SK-N-SH (cell line): ENCODE measurements around the gene SYNE2. TPM values are rescaled to one million over a fixed set of nuclear protein-coding genes. Genes with fewer than 3 reads are reported as not detected.

Source experiments
- CTCF ChIA-PET: fragments of 300-600, 350-600 bp; formaldehyde crosslinking; extraction: SDS; loops from one replicate; lab custom pipeline; 2021; lab: Yijun Ruan, JAX
- POLR2A ChIA-PET: fragments of 350-600 bp; sonication (Branson Sonifier 250); formaldehyde crosslinking; extraction: SDS; loops from one replicate; lab custom pipeline; 2020; ENCODE audit warnings: antibody characterized with exemption, inconsistent platforms; lab: Yijun Ruan, JAX
- DNase-seq: peaks from one replicate; pipeline ENCODE4 v3.0.0; 2012
- H2AFZ ChIP-seq: fragments of 200-600 bp; sonication (generic); 2 replicates; pipeline ENCODE4 v1.8.1; 2016; ENCODE audit warnings: antibody characterized with exemption, mild to moderate bottlenecking, low read depth
- H3F3A ChIP-seq: fragments of 200-600 bp; sonication (generic); replicated peaks from 2 replicates; pipeline ENCODE3; 2016; ENCODE audit warnings: antibody characterized with exemption, mild to moderate bottlenecking; ENCODE audit not compliant: insufficient read depth
- H3K27ac ChIP-seq, 2 experiments: fragments of 200-500 bp in 1 of 2; fragments of 200-600 bp in 1 of 2; sonication (Bioruptor generic) in 1 of 2; sonication (generic), shearing (Covaris generic) in 1 of 2; 2 replicates each; pipeline versions ENCODE4 v1.5.1 to v1.6.1; 2014 to 2016; ENCODE audit warnings: low read depth in 2 of 2, inconsistent platforms in 1 of 2, low read length in 1 of 2, mild to moderate bottlenecking in 1 of 2, mixed read lengths in 1 of 2
- H3K27me3 ChIP-seq: fragments of 200-600 bp; sonication (generic), shearing (Covaris generic); 2 replicates; pipeline ENCODE4 v1.6.1; 2016; ENCODE audit warnings: mixed run types; ENCODE audit not compliant: insufficient read depth
- H3K36me3 ChIP-seq, 2 experiments: fragments of 200-500 bp in 1 of 2; fragments of 200-600 bp in 1 of 2; sonication (Bioruptor generic) in 1 of 2; sonication (generic) in 1 of 2; replicated peaks in 1 of 2; 2 replicates each; pipeline versions ENCODE3 to v1.5.1; 2014 to 2016; ENCODE audit warnings: low read length in 1 of 2, mild to moderate bottlenecking in 1 of 2; ENCODE audit not compliant: insufficient read depth in 2 of 2, control insufficient read depth in 1 of 2
- H3K4me1 ChIP-seq, 2 experiments: fragments of 200-500 bp in 1 of 2; fragments of 200-600 bp in 1 of 2; sonication (Bioruptor generic) in 1 of 2; sonication (generic), shearing (Covaris generic) in 1 of 2; 2 replicates each; pipeline versions ENCODE4 v1.5.1 to v1.6.1; 2014 to 2016; ENCODE audit warnings: low read depth in 1 of 2, low read length in 1 of 2, mixed run types in 1 of 2; ENCODE audit not compliant: insufficient read depth in 2 of 2, control insufficient read depth in 1 of 2
- H3K4me2 ChIP-seq: fragments of 200-600 bp; sonication (generic), shearing (Covaris generic); 2 replicates; pipeline ENCODE4 v1.6.1; 2017; ENCODE audit warnings: mixed run types
- H3K4me3 ChIP-seq, 2 experiments: fragments of 200-500 bp in 1 of 2; fragments of 200-600 bp in 1 of 2; sonication (Bioruptor generic) in 1 of 2; sonication (generic), shearing (Covaris generic) in 1 of 2; 2 replicates each; pipeline versions ENCODE4 v1.5.1 to v1.8.1; 2014 to 2016; ENCODE audit warnings: low read depth in 2 of 2, inconsistent platforms in 1 of 2, low read length in 1 of 2, mild to moderate bottlenecking in 1 of 2, mixed read lengths in 1 of 2, moderate library complexity in 1 of 2
- H3K79me2 ChIP-seq: fragments of 200-600 bp; sonication (generic); 2 replicates; pipeline ENCODE4 v1.8.1; 2017; ENCODE audit warnings: mild to moderate bottlenecking; ENCODE audit not compliant: insufficient read depth
- H3K9ac ChIP-seq: fragments of 200-600 bp; sonication (generic); 2 replicates; pipeline ENCODE4 v1.6.1; 2017; ENCODE audit warnings: mixed run types
- H3K9me2 ChIP-seq: fragments of 200-600 bp; sonication (generic); 2 replicates; pipeline ENCODE4 v1.6.1; 2017; ENCODE audit warnings: mixed run types
- H3K9me3 ChIP-seq: fragments of 200-600 bp; sonication (generic); 2 replicates; pipeline ENCODE4 v1.6.1; 2017; ENCODE audit warnings: mixed run types, mild to moderate bottlenecking, moderate library complexity
- H4K20me1 ChIP-seq: fragments of 200-600 bp; sonication (generic); 2 replicates; pipeline ENCODE4 v1.6.1; 2017; ENCODE audit warnings: mild to moderate bottlenecking, mixed run types; ENCODE audit not compliant: insufficient read depth
- EP300 ChIP-seq, 2 experiments: IDR thresholded peaks; 2 replicates each; pipeline versions ENCODE4 v1.4.0 to v1.6.1; 2012; ENCODE audit warnings: borderline replicate concordance in 1 of 2, low read depth in 1 of 2, low read length in 1 of 2
- EZH2phosphoT487 ChIP-seq: fragments of 200-600 bp; sonication (generic); IDR thresholded peaks from 2 replicates; pipeline ENCODE4 v1.6.1; 2017; ENCODE audit warnings: low read depth, mixed run types, mild to moderate bottlenecking, antibody characterized with exemption, moderate library complexity, borderline replicate concordance
- FOSL2 ChIP-seq: IDR thresholded peaks from 2 replicates; pipeline ENCODE4 v1.4.0; 2012; ENCODE audit warnings: low read depth, mild to moderate bottlenecking, moderate library complexity, borderline replicate concordance
- FOXJ3 ChIP-seq: sonication (generic); formaldehyde crosslinking; IDR thresholded peaks from 2 replicates; pipeline ENCODE4 v1.5.1; 2020; ENCODE audit warnings: mild to moderate bottlenecking, missing genetic modification reagents
- FOXM1 ChIP-seq: IDR thresholded peaks from 2 replicates; pipeline ENCODE4 v1.4.0; 2012; ENCODE audit warnings: low read depth, mild to moderate bottlenecking
- GABPA ChIP-seq: IDR thresholded peaks from 2 replicates; pipeline ENCODE4 v1.4.0; 2012; ENCODE audit warnings: low read depth, mild to moderate bottlenecking
- JUND ChIP-seq: IDR thresholded peaks from 2 replicates; pipeline ENCODE4 v1.4.0; 2012
- MEF2A ChIP-seq: IDR thresholded peaks from 2 replicates; pipeline ENCODE4 v1.4.0; 2012; ENCODE audit warnings: low read depth, borderline replicate concordance
- MXI1 ChIP-seq: IDR thresholded peaks from 2 replicates; pipeline ENCODE4 v1.6.1; 2012; ENCODE audit warnings: mild to moderate bottlenecking, low read depth, low read length, improper control_type of control experiment
- NFIC ChIP-seq: IDR thresholded peaks from 2 replicates; pipeline ENCODE4 v1.4.0; 2012; ENCODE audit warnings: borderline replicate concordance
- NRF1 ChIP-seq: IDR thresholded peaks from 2 replicates; pipeline ENCODE4 v1.6.1; 2012; ENCODE audit warnings: low read depth, mild to moderate bottlenecking, low read length
- PBX3 ChIP-seq: IDR thresholded peaks from 2 replicates; pipeline ENCODE4; 2012
- RAD21 ChIP-seq: IDR thresholded peaks from 2 replicates; pipeline ENCODE4 v1.6.1; 2012; ENCODE audit warnings: mild to moderate bottlenecking, low read length
- RCOR1 ChIP-seq: fragments of 150-350 bp; IDR thresholded peaks from 2 replicates; pipeline ENCODE4 v1.6.1; 2017; ENCODE audit warnings: antibody characterized with exemption, low read length
- REST ChIP-seq: IDR thresholded peaks from 2 replicates; pipeline ENCODE4 v1.6.1; 2012; ENCODE audit warnings: mild to moderate bottlenecking, low read depth, low read length, moderate library complexity
- RFX5 ChIP-seq: IDR thresholded peaks from 2 replicates; pipeline ENCODE4 v1.6.1; 2012; ENCODE audit warnings: mild to moderate bottlenecking, improper control_type of control experiment, low read length
- SIN3A ChIP-seq: IDR thresholded peaks from 2 replicates; pipeline ENCODE4 v1.6.1; 2012; ENCODE audit warnings: low read depth, mild to moderate bottlenecking, low read length, moderate library complexity, borderline replicate concordance
- SMC3 ChIP-seq: IDR thresholded peaks from 2 replicates; pipeline ENCODE4 v1.6.1; 2012; ENCODE audit warnings: low read depth, low read length, improper control_type of control experiment
- TAF1 ChIP-seq: IDR thresholded peaks from 2 replicates; pipeline ENCODE4 v1.6.1; 2012; ENCODE audit warnings: low read depth, mild to moderate bottlenecking, low read length, moderate library complexity, borderline replicate concordance
- TCF12 ChIP-seq: IDR thresholded peaks from 2 replicates; pipeline ENCODE4 v1.4.0; 2012
- TEAD4 ChIP-seq: IDR thresholded peaks from 2 replicates; pipeline ENCODE4 v1.4.0; 2012; ENCODE audit warnings: mild to moderate bottlenecking, borderline replicate concordance; ENCODE audit not compliant: insufficient read depth
- USF1 ChIP-seq: IDR thresholded peaks from 2 replicates; pipeline ENCODE4 v1.4.0; 2012; ENCODE audit warnings: low read depth, borderline replicate concordance
- YY1 ChIP-seq: IDR thresholded peaks from 2 replicates; pipeline ENCODE4 v1.4.0; 2012; ENCODE audit warnings: low read depth, mild to moderate bottlenecking
- WGBS: methylation state at CpG from one replicate; pipeline ENCODE4 v1.1.6; 2017; ENCODE audit warnings: low lambda C conversion rate; 5-methylcytosine and 5-hydroxymethylcytosine counted together
- polyA plus RNA-seq, 3 experiments: library from polyadenylated mRNA; depleted of rRNA; stranded (reverse); fragments of >200 nt; gene quantifications; 2 replicates each; pipeline ENCODE4 v1.2.3, GENCODE V29; 2012
- TF ChIP-seq, protein P1 (sequence below): fragments of 200-600 bp; sonication (generic); IDR thresholded peaks from 2 replicates; pipeline ENCODE4 v1.6.1; 2017; ENCODE audit warnings: antibody characterized with exemption, mild to moderate bottlenecking, moderate library complexity
- TF ChIP-seq, protein P2 (sequence below): IDR thresholded peaks from 2 replicates; pipeline ENCODE4 v1.4.0; 2012; ENCODE audit warnings: low read depth

Gene SYNE2
- polyA plus RNA-seq, 1 of the 3 experiments (the other 2 are of a cell fraction) = 7.1 TPM

GRCh38 chr14:63893701-63894458 lies 41.1 kb downstream of the SYNE2 start:
- TF ChIP-seq RCOR1 (no peak), RAD21 (no peak), FOXJ3 (CRISPR knock-in tag) (no peak), EP300 (IDR thresholded peaks at IDR 0.05; ENCODE audit: borderline replicate concordance in 1 of 2, low read depth in 1 of 2, low read length in 1 of 2) (0 out of 4 replicates have a peak, but pooled peaks of 1 of the 2 experiments have one; percentile 6), TAF1 (no peak), PBX3 (no peak), FOSL2 (no peak), FOXM1 (no peak), JUND (no peak), SIN3A (no peak), GABPA (no peak), MEF2A (no peak), TEAD4 (no peak), SMC3 (no peak), NRF1 (no peak), NFIC (peak; percentile 24), EZH2phosphoT487 (no peak), RFX5 (no peak), YY1 (no peak), USF1 (no peak), MXI1 (no peak), REST (no peak), TCF12 (0 out of 2 replicates have a peak, but pooled peaks have one; percentile 20)
- TF ChIP-seq, protein P1, sequence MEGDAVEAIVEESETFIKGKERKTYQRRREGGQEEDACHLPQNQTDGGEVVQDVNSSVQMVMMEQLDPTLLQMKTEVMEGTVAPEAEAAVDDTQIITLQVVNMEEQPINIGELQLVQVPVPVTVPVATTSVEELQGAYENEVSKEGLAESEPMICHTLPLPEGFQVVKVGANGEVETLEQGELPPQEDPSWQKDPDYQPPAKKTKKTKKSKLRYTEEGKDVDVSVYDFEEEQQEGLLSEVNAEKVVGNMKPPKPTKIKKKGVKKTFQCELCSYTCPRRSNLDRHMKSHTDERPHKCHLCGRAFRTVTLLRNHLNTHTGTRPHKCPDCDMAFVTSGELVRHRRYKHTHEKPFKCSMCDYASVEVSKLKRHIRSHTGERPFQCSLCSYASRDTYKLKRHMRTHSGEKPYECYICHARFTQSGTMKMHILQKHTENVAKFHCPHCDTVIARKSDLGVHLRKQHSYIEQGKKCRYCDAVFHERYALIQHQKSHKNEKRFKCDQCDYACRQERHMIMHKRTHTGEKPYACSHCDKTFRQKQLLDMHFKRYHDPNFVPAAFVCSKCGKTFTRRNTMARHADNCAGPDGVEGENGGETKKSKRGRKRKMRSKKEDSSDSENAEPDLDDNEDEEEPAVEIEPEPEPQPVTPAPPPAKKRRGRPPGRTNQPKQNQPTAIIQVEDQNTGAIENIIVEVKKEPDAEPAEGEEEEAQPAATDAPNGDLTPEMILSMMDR = no peak
- TF ChIP-seq, protein P2, sequence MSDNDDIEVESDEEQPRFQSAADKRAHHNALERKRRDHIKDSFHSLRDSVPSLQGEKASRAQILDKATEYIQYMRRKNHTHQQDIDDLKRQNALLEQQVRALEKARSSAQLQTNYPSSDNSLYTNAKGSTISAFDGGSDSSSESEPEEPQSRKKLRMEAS = no peak
- TF ChIP-seq, all 33 proteins: peak for 3
- Histone ChIP-seq H4K20me1 (no peaks in the 10 kb centered on the region), H3K9me2 (no peaks in the 10 kb centered on the region), H3K4me2 (peak overlapping the region; percentile 73), H3K4me3 (peak overlapping the region in 1 of 2 experiments; percentile 12; a peak in 2 of 4 replicates), H3K4me1 (peaks cover 21 to 39% of the 10 kb centered on the region in 2 experiments), H3K9ac (no peak overlapping the region; the same call in 1 of the 2 replicates), H3K36me3 (no peaks in the 10 kb centered on the region), H3K79me2 (peaks cover 3% of the 10 kb centered on the region; the same call in 1 of the 2 replicates), H3K27me3 (no peaks in the 10 kb centered on the region), H3F3A (peaks cover 36% of the 10 kb centered on the region), H3K27ac (peak overlapping the region; percentile 25 to 67), H2AFZ (peak overlapping the region; percentile 38; the same call in 1 of the 2 replicates), H3K9me3 (no peaks in the 10 kb centered on the region)
- ChIA-PET CTCF (interaction anchor here (1.5 kb wide), 1 partner anchor 17 kb away, joined by 5 read pairs; no protein-coding TSS in a partner anchor), POLR2A (no interaction called here)
- 34% methylated on average over 5 of the region's 5 CpGs for WGBS
- no peak for DNase-seq
